ENCODE results near the gene ZBTB16.

GRCh38 chr11:114057605-114058004 is 1.9 kb upstream of the ZBTB16 start:
- no peak for TF ChIP-seq POLR2A (IDR thresholded peaks at IDR 0.05)
- TF ChIP-seq CTCF (IDR thresholded peaks at IDR 0.05): no peak
- no peak for TF ChIP-seq POLR2AphosphoS5 (IDR thresholded peaks at IDR 0.05)
- TF ChIP-seq EP300 (IDR thresholded peaks at IDR 0.05): no peak

Measured in sigmoid colon (tissue), 4 donors.